HUES6 (cell line): ENCODE measurements around the gene TCEA3.

Source experiments
- H3K27ac ChIP-seq: 2 replicates; pipeline ENCODE4 v1.7.0; 2013; ENCODE audit warnings: low read depth, mild to moderate bottlenecking, low read length, inconsistent platforms
- H3K27me3 ChIP-seq: 2 replicates; pipeline ENCODE4 v1.6.1; 2013; ENCODE audit warnings: low read length; ENCODE audit not compliant: control insufficient read depth, insufficient read depth
- H3K36me3 ChIP-seq: 2 replicates; pipeline ENCODE4 v1.6.1; 2013; ENCODE audit warnings: low read length; ENCODE audit not compliant: control insufficient read depth, insufficient read depth
- H3K4me1 ChIP-seq: 2 replicates; pipeline ENCODE4 v1.6.1; 2013; ENCODE audit warnings: low read length; ENCODE audit not compliant: control insufficient read depth, insufficient read depth
- H3K4me3 ChIP-seq: 2 replicates; pipeline ENCODE4 v1.5.1; 2013; ENCODE audit warnings: low read depth, low read length
- H3K9ac ChIP-seq: one replicate; pipeline ENCODE4 v1.6.1; 2013; ENCODE audit warnings: mild to moderate bottlenecking, low read length
- H3K9me3 ChIP-seq: 2 replicates; pipeline ENCODE4 v1.6.1; 2013; ENCODE audit warnings: low read depth, low read length; ENCODE audit not compliant: control insufficient read depth, insufficient read depth

Gene TCEA3

GRCh38 chr1:23431431-23431830, 6.9 kb upstream of the TCEA3 start:
- Histone ChIP-seq H3K9me3 (no peaks in the 10 kb centered on the region), H3K27ac (no peak overlapping the region), H3K9ac (no peak overlapping the region), H3K36me3 (peaks cover 77% of the 10 kb centered on the region), H3K27me3 (peaks cover 20% of the 10 kb centered on the region), H3K4me1 (peaks cover 3% of the 10 kb centered on the region; the same call in 1 of the 2 replicates), H3K4me3 (no peak overlapping the region)

- no peak overlapping the region for H3K27ac ChIP-seq
- H3K9me3 ChIP-seq: no peaks in the 10 kb centered on the region
- H3K27me3 ChIP-seq: peaks cover 27% of the 10 kb centered on the region
- no peak overlapping the region for H3K4me3 ChIP-seq
- no peaks in the 10 kb centered on the region for H3K4me1 ChIP-seq
- peaks cover 79% of the 10 kb centered on the region for H3K36me3 ChIP-seq
- H3K9ac ChIP-seq: no peak overlapping the region
These were observed 6.3 kb upstream of the TCEA3 start for GRCh38 chr1:23430803-23431202.

DNA sequence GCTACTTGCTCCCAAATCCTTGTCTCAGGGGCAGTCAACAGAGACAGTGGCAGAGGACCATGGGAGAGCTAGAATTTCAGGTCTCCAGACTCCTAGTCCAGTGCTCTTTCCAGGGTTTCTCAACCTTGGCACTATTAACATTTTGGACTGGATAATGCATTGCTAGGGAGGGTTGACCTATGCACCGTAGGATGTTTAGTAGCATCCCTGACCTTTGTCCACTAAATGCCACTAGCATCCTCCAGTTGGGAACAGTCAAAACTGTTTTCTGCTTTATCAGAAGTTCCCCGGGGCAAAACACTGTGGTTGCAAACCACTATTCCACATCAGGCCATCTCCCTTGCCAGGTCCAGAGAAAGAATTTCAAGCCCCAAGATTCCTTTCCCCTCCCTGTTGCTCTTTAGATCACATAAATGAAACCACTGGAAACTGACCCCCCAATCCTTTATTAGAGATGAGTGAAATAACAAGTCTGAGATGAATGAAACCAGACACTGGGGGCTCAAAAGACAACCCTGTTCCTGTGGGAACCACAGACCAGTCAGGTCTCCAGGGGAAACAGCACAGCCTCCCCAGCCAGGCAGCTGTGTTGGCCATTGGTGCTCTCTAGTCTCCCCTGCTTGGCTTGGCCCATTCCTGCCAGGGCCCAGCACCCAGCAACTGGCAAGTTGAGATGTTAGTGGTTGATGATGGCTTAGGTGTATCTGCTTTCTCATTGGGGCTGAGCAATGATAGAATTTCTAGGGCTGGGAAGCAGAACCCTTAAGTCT, 3.8 kb upstream of the TCEA3 start:
- Histone ChIP-seq H3K27ac (no peak overlapping the region), H3K9ac (no peak overlapping the region), H3K36me3 (peaks cover 54% of the 10 kb centered on the region), H3K4me3 (no peak overlapping the region), H3K9me3 (no peaks in the 10 kb centered on the region), H3K4me1 (peaks cover 8% of the 10 kb centered on the region; the same call in 1 of the 2 replicates), H3K27me3 (peaks cover 51% of the 10 kb centered on the region)

DNA sequence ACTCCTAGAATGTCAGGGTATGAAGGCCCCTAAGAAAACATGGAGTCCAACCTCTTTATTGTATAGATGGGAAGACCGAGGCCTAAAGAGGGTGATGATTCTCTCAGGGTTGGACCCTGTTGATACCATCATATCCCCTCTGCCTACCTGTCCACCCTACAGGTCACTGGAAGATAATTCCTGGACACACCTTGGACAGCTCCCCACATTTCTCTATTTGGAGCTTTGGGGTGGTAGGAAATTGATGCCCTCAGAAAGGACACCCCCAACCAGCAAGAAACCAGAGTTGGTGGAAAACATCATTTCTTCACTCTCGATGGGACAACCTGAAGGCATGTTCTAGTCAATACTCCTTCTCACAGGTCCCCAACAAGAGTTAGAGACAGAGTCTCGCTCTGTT, 3.0 kb upstream of the TCEA3 start:
- Histone ChIP-seq H3K9me3 (no peaks in the 10 kb centered on the region), H3K27ac (no peak overlapping the region), H3K27me3 (peaks cover 59% of the 10 kb centered on the region), H3K4me3 (no peak overlapping the region), H3K4me1 (peaks cover 14% of the 10 kb centered on the region; the same call in 1 of the 2 replicates), H3K36me3 (peaks cover 47% of the 10 kb centered on the region), H3K9ac (no peak overlapping the region)

GRCh38 chr1:23426828-23427227, 2.3 kb upstream of the TCEA3 start:
- Histone ChIP-seq H3K9me3 (no peaks in the 10 kb centered on the region), H3K4me1 (peaks cover 19% of the 10 kb centered on the region; the same call in 1 of the 2 replicates), H3K9ac (no peak overlapping the region), H3K27ac (no peak overlapping the region), H3K36me3 (peaks cover 41% of the 10 kb centered on the region), H3K4me3 (no peak overlapping the region), H3K27me3 (peaks cover 66% of the 10 kb centered on the region)

- Histone ChIP-seq H3K27ac (no peak overlapping the region), H3K4me3 (peak overlapping the region; percentile 42), H3K4me1 (peaks cover 19% of the 10 kb centered on the region; the same call in 1 of the 2 replicates), H3K9ac (peak overlapping the region; percentile 13), H3K36me3 (peaks cover 25% of the 10 kb centered on the region), H3K27me3 (peaks cover 83% of the 10 kb centered on the region), H3K9me3 (no peaks in the 10 kb centered on the region)
These were observed 596 bp upstream of the TCEA3 start for GRCh38 chr1:23425193-23425494.

GRCh38 chr1:23423415-23424292, 894 bp downstream of the TCEA3 start:
- peaks cover 22% of the 10 kb centered on the region; the same call in 1 of the 2 replicates for H3K4me1 ChIP-seq
- H3K27me3 ChIP-seq: peaks cover 98% of the 10 kb centered on the region
- no peaks in the 10 kb centered on the region for H3K9me3 ChIP-seq
- H3K4me3 ChIP-seq: peak overlapping the region; percentile 42
- H3K9ac ChIP-seq: peak overlapping the region; percentile 7
- 0 out of 2 replicates have a peak, but pooled peaks cover 11% of the 10 kb centered on the region for H3K36me3 ChIP-seq
- H3K27ac ChIP-seq: no peak overlapping the region

DNA sequence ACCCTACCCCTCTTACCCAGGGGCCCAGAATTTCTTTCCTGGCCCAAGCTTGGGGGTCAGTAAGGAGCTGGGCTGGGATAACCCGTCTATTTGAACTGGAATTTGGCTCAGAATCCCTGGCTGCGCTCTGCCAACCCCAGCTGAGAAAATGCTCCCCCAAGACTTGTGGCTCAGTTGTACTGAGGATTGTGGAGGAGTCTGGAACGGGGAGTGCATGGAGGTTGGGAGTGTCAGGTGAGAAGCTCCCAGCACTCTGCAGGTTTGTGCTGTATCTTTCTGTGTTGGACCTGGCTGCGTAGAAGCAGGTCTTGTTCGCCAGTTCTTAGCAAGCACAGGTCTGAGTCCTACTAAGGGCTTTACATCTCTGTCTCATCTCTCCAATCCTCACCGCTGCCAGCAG, 1.6 kb downstream of the TCEA3 start:
- Histone ChIP-seq H3K9ac (no peak overlapping the region), H3K4me1 (peaks cover 22% of the 10 kb centered on the region; the same call in 1 of the 2 replicates), H3K36me3 (0 out of 2 replicates have a peak, but pooled peaks cover 5% of the 10 kb centered on the region), H3K9me3 (no peaks in the 10 kb centered on the region), H3K27ac (no peak overlapping the region), H3K4me3 (no peak overlapping the region), H3K27me3 (peaks cover 100% of the 10 kb centered on the region)

DNA sequence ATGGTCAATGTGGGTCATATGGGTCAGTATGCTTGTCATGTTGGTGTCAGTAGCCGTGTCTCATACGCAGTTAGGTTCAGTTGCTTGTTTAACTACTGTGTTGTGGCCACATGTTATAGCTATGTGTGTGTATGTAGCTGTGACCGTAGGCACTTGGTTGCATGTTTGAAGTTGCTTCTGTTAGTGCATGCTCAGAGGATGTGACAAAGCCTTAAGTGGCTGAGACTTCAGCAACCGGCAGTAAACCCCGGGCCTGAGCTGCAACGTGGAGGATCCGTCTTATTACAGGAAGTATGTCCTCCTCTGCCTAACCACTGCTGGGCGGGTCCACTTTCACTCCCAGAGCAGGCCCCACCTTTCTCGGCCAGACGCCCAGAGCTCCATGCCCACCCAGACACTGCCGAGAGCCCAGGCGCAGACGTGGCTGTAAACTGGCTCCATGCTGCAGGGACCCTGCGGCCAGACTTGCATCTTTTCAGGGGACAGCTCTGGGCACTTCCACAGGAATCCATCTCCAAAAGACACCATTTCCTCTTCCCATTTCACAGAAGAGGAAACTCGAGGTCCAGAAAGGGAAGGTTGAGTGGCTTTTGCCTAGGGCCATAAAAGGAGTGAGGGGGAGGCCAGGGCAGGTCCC, 2.2 kb downstream of the TCEA3 start:
- H3K27me3 ChIP-seq: peaks cover 100% of the 10 kb centered on the region
- H3K36me3 ChIP-seq: 0 out of 2 replicates have a peak, but pooled peaks cover 5% of the 10 kb centered on the region
- no peaks in the 10 kb centered on the region for H3K9me3 ChIP-seq
- H3K27ac ChIP-seq: no peak overlapping the region
- no peak overlapping the region for H3K9ac ChIP-seq
- H3K4me3 ChIP-seq: no peak overlapping the region
- H3K4me1 ChIP-seq: peaks cover 22% of the 10 kb centered on the region; the same call in 1 of the 2 replicates

GRCh38 chr1:23421753-23422240, 2.8 kb downstream of the TCEA3 start:
- Histone ChIP-seq H3K9ac (no peak overlapping the region), H3K4me3 (no peak overlapping the region), H3K4me1 (peaks cover 22% of the 10 kb centered on the region; the same call in 1 of the 2 replicates), H3K9me3 (no peaks in the 10 kb centered on the region), H3K27me3 (peaks cover 100% of the 10 kb centered on the region), H3K36me3 (0 out of 2 replicates have a peak, but pooled peaks cover 5% of the 10 kb centered on the region), H3K27ac (no peak overlapping the region)
